Bone marrow (tissue), 2 donors: ENCODE data around the gene PLEKHA4.
"Not testable (repeated sequence)": the region's sequence is repeated elsewhere in the genome, so short reads cannot be mapped to it uniquely, and the experiment has no call there.

Experiments used
- DNase-seq, 2 donors: peaks; one replicate each; lab custom pipeline; 2025; lab: John Stamatoyannopoulos, UW

The PLEKHA4 gene

DNA sequence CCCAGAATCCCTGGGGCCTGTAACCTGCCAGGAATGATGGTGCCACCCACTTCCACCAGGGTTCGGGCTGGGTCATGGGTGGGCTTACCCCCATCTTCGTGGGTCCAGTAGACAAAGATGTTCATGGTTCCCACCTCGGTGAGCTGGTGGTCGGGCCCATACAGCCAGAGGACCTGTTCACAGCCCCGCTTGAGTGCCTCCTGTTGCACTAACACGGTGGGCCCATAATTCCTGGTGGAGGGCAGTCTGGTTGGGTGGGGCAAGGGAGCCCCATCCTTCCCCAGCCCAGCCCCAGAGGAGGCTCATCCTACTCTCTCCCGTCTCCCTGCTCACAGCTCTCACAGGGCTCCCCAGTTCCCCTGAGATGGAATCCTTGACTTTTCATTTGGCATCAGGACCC lies 71.3 kb downstream of the PLEKHA4 start:
- DNase-seq: no peak

DNA sequence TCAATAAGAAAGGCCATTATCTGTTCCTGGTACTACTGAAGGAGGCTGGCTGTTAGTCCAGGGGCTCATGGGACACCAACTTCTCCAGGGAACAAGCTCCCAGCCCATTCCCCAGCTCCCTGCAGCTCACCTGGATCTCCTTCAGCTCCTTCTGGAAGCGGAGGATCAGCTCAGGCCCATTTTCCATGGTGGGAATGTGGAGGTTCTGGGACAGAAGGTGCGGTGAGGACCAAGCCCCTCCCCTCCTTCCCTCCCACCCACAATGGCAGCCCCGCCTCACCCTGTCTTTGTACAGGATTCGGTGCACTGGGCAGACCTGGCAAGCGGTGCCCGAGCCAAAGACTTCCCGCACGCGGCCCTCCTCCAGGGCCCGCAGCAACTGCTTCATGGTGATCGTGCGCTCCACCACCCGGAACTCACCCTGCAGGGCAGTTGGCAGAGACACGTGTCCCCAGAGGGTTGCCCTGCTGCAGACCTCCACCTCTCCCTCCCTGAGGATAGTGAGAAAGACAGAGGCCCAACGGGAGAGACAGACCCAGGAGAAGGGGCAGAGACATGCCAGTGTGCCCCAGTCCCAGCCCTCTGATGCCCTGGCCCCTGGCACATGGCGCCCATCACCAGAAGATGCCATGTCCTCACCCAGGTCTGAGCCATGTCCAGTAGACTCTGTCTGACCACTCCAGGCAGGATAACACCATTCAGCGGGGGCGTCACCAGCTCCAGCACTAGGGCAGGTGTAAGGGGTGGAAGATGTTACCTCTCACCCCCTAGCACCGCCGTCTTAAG lies 71.9 kb downstream of the PLEKHA4 start:
- DNase-seq: no peak

DNA sequence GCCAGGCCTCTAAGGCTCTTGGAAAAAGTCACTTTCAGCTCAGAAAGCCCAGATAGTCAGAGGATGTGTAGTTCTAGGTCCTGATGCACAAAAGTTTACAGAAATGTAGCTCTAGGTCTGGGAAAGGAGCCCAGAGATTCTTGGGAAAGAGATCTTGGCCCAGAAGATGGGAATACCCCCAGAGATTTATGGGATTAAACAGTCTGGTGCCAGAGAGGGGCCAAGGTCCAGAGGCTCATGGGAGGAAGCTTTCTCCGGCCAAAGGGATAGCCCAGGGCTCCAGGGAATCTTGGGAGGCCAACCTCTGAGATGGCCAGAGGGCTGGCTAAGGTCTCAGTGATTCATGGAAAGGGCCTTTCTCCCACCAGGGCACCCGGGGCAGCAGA lies 72.7 kb downstream of the PLEKHA4 start:
- no peak for DNase-seq

DNA sequence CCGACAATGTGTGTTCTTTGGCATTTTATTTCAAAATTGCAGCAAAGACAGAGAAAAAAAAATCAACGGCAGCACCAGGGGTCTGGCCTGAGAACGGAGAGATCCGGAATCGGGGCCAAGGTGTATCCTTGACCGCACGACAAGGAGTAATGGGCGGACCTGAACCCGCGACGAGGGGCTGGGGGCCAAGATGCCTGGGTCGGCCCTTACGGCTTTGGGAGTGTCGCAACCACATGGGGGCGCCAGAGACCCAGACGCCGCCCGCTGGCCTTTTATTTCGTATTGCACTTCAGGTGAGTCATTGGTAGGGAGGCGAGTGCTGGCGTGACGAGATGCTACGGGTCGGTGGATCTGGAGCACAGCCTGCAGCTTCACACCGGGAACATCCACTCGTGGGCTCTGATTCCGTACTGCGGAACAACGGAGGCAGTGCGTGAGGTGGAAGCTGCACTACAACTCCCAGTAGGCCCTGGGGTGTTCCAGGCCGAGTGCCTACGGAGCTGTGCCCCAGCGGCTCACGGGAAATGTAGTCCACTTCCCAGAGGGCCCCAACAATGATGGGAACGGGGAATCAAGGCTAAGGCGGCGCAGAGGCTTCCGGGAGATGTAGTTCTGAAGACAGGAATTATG lies 73.2 kb downstream of the PLEKHA4 start:
- DNase-seq: peak; percentile 73 to 84

- DNase-seq: no peak
Measured at GRCh38 chr19:48794291-48794690, 74.1 kb downstream of the PLEKHA4 start.

- DNase-seq: no peak
Measured at GRCh38 chr19:48793271-48793670, 75.1 kb downstream of the PLEKHA4 start.

DNA sequence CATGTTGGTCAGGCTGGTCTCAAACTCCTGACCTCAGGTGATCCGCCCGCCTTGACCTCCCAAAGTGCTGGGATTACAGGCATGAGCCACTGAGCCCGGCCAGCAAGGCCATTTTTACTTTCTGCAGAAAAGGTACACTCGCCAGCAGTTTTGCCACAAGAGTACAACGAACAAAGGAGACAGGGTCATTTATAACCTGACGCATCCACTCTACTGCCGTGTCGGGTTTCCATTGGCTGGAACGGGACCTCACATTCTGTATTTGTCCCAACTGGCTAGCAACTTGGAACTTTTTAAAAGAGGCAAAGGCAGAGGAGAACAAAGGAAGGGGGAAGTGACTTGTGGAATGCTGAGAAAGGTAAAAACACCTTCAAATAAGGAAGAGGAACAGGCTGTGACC lies 81.1 kb downstream of the PLEKHA4 start:
- DNase-seq: not testable (repeated sequence)
